Measurements from ENCODE around the gene DYRK1A. TPM values are rescaled to one million over a fixed set of nuclear protein-coding genes. Genes with fewer than 3 reads are reported as not detected.

The DYRK1A gene
- total RNA-seq, 1 experiment from 2014 or later: 49.3 TPM

DNA sequence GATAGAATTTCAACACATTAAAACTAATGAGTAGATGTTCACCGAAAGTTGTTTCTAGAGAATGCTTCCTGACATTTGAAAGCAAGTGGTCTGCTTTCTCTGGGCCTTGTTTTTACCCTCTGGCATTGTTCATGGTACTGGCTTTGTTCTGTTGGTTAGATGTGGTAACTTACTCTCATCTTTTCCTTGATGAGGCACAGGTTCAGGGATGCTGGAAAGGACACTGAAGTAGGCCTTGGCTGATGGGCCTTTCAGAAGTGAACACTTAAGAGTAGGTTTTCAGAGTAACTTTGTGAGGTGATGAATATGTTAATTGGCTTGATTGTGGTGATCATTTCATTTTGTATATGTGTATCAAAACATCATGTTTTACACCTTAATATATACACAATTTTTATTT, 55.8 kb downstream of the DYRK1A start:
- POLR2A ChIA-PET: no interaction called here
- H3K4me1 ChIP-seq (ENCODE audit: control insufficient read depth in 1 of 2, insufficient read depth in 2 of 2, low read length in 2 of 2): no peaks in the 10 kb centered on the region
- peaks cover 95% of the 10 kb centered on the region for H3K79me2 ChIP-seq (ENCODE audit: insufficient read depth, low read length)
- no peaks in the 10 kb centered on the region for H3K27me3 ChIP-seq (ENCODE audit: insufficient read depth, low read length)
- CTCF ChIA-PET: no interaction called here
- H2AFZ ChIP-seq (ENCODE audit: low read depth, low read length, poor library complexity, severe bottlenecking): no peak overlapping the region
- intact Hi-C loops (cut with micrococcal nuclease): loop anchor here (10.0 kb wide), 1 partner anchor 258 kb away; no protein-coding TSS in a partner anchor
- no peak overlapping the region for H3K4me2 ChIP-seq (ENCODE audit: low read length)
- no peak for DNase-seq (ENCODE audit: low read depth, low spot score)
- peaks cover 0 to 12% of the 10 kb centered on the region in 2 experiments; a peak in 1 of 4 replicates for H3K36me3 ChIP-seq (ENCODE audit: control insufficient read depth in 1 of 2, insufficient read depth in 2 of 2, low read length in 2 of 2)
- RAD21 ChIA-PET (ENCODE audit: low non-redundant PET in 1 of 2, low total read pairs in 2 of 2, uncharacterized antibody in 2 of 2, unreplicated experiment in 2 of 2): no interaction called here
- no peak overlapping the region for H3K4me3 ChIP-seq (replicated peaks in 1 of 2; ENCODE audit: low read depth in 1 of 2, low read length in 2 of 2)
- H3K9ac ChIP-seq (ENCODE audit: low read length): no peak overlapping the region
- H4K20me1 ChIP-seq (ENCODE audit: insufficient read depth): 0 out of 2 replicates have a peak, but pooled peaks cover 8% of the 10 kb centered on the region
- H3K9me2 ChIP-seq (ENCODE audit: insufficient read depth): no peaks in the 10 kb centered on the region
- TF ChIP-seq SRF (IDR thresholded peaks at IDR 0.05; ENCODE audit: low read depth) (no peak), POLR2AphosphoS5 (IDR thresholded peaks at IDR 0.05; ENCODE audit: low read depth, low read length) (no peak), EZH2phosphoT487 (IDR thresholded peaks at IDR 0.05; ENCODE audit: borderline replicate concordance) (no peak), YY1 (IDR thresholded peaks at IDR 0.05; ENCODE audit: extremely low read depth, insufficient replicate concordance, low read depth, low read length) (no peak), CEBPB (IDR thresholded peaks at IDR 0.05; ENCODE audit: low read depth) (no peak), ELF1 (IDR thresholded peaks at IDR 0.05; ENCODE audit: borderline replicate concordance, low read depth) (no peak), ZFX (IDR thresholded peaks at IDR 0.05) (no peak), CBX3 (IDR thresholded peaks at IDR 0.05; ENCODE audit: low read depth) (no peak), SIN3A (IDR thresholded peaks at IDR 0.05; ENCODE audit: low read depth) (no peak), SP1 (IDR thresholded peaks at IDR 0.05; ENCODE audit: low read depth) (no peak)
- TF ChIP-seq, protein P1, sequence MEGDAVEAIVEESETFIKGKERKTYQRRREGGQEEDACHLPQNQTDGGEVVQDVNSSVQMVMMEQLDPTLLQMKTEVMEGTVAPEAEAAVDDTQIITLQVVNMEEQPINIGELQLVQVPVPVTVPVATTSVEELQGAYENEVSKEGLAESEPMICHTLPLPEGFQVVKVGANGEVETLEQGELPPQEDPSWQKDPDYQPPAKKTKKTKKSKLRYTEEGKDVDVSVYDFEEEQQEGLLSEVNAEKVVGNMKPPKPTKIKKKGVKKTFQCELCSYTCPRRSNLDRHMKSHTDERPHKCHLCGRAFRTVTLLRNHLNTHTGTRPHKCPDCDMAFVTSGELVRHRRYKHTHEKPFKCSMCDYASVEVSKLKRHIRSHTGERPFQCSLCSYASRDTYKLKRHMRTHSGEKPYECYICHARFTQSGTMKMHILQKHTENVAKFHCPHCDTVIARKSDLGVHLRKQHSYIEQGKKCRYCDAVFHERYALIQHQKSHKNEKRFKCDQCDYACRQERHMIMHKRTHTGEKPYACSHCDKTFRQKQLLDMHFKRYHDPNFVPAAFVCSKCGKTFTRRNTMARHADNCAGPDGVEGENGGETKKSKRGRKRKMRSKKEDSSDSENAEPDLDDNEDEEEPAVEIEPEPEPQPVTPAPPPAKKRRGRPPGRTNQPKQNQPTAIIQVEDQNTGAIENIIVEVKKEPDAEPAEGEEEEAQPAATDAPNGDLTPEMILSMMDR (IDR thresholded peaks at IDR 0.05 in 2 of 3, conservative IDR thresholded peaks at IDR 0.05 in 1 of 3; ENCODE audit: borderline replicate concordance in 1 of 3, insufficient read depth in 1 of 3, low read depth in 2 of 3, low read length in 2 of 3): no peak
- TF ChIP-seq, protein P2, sequence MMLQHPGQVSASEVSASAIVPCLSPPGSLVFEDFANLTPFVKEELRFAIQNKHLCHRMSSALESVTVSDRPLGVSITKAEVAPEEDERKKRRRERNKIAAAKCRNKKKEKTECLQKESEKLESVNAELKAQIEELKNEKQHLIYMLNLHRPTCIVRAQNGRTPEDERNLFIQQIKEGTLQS (IDR thresholded peaks at IDR 0.05): no peak
- TF ChIP-seq, protein P3, sequence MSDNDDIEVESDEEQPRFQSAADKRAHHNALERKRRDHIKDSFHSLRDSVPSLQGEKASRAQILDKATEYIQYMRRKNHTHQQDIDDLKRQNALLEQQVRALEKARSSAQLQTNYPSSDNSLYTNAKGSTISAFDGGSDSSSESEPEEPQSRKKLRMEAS (IDR thresholded peaks at IDR 0.05): no peak
- TF ChIP-seq, protein P4, sequence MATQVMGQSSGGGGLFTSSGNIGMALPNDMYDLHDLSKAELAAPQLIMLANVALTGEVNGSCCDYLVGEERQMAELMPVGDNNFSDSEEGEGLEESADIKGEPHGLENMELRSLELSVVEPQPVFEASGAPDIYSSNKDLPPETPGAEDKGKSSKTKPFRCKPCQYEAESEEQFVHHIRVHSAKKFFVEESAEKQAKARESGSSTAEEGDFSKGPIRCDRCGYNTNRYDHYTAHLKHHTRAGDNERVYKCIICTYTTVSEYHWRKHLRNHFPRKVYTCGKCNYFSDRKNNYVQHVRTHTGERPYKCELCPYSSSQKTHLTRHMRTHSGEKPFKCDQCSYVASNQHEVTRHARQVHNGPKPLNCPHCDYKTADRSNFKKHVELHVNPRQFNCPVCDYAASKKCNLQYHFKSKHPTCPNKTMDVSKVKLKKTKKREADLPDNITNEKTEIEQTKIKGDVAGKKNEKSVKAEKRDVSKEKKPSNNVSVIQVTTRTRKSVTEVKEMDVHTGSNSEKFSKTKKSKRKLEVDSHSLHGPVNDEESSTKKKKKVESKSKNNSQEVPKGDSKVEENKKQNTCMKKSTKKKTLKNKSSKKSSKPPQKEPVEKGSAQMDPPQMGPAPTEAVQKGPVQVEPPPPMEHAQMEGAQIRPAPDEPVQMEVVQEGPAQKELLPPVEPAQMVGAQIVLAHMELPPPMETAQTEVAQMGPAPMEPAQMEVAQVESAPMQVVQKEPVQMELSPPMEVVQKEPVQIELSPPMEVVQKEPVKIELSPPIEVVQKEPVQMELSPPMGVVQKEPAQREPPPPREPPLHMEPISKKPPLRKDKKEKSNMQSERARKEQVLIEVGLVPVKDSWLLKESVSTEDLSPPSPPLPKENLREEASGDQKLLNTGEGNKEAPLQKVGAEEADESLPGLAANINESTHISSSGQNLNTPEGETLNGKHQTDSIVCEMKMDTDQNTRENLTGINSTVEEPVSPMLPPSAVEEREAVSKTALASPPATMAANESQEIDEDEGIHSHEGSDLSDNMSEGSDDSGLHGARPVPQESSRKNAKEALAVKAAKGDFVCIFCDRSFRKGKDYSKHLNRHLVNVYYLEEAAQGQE (IDR thresholded peaks at IDR 0.05; ENCODE audit: low read depth): no peak
- TF ChIP-seq, protein P5, sequence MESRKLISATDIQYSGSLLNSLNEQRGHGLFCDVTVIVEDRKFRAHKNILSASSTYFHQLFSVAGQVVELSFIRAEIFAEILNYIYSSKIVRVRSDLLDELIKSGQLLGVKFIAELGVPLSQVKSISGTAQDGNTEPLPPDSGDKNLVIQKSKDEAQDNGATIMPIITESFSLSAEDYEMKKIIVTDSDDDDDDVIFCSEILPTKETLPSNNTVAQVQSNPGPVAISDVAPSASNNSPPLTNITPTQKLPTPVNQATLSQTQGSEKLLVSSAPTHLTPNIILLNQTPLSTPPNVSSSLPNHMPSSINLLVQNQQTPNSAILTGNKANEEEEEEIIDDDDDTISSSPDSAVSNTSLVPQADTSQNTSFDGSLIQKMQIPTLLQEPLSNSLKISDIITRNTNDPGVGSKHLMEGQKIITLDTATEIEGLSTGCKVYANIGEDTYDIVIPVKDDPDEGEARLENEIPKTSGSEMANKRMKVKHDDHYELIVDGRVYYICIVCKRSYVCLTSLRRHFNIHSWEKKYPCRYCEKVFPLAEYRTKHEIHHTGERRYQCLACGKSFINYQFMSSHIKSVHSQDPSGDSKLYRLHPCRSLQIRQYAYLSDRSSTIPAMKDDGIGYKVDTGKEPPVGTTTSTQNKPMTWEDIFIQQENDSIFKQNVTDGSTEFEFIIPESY (IDR thresholded peaks at IDR 0.05; ENCODE audit: extremely low read depth, insufficient replicate concordance, low read length): no peak
- ATAC-seq: no peak
- H3K9me3 ChIP-seq (ENCODE audit: control insufficient read depth in 1 of 2, insufficient read depth in 1 of 2, low read depth in 1 of 2, low read length in 2 of 2): no peaks in the 10 kb centered on the region
- no TSS peak for BruUV-seq (replicated peaks)
- H3K27ac ChIP-seq (ENCODE audit: low read depth, low read length): no peak overlapping the region
